ENCODE measurements around the gene CBL. TPM values are rescaled to one million over a fixed set of nuclear protein-coding genes. Genes with fewer than 3 reads are reported as not detected.

Gene CBL
- total RNA-seq, 1 donor from 2014 or later = 46.6 TPM

GRCh38 chr11:119344291-119345010 lies 138.3 kb downstream of the CBL start:
- Mint-ChIP-seq H3K4me1 (ENCODE audit: low read depth, unreplicated experiment) (no peaks in the 10 kb centered on the region), H3K27ac (ENCODE audit: unreplicated experiment) (no peak overlapping the region), H3K4me3 (ENCODE audit: unreplicated experiment) (no peak overlapping the region), H3K36me3 (ENCODE audit: low read depth, unreplicated experiment) (peaks cover 2% of the 10 kb centered on the region), H3K27me3 (ENCODE audit: low read depth, unreplicated experiment) (peaks cover 61% of the 10 kb centered on the region), H3K9me3 (ENCODE audit: unreplicated experiment) (peaks cover 2% of the 10 kb centered on the region)
- Histone ChIP-seq H2AFZ (ENCODE audit: low read depth, low read length) (no peak overlapping the region), H3K9me3 (ENCODE audit: insufficient read depth, low read depth, low read length) (no peaks in the 10 kb centered on the region), H3K27ac (ENCODE audit: low read depth, low read length) (no peak overlapping the region), H3K79me2 (ENCODE audit: insufficient read depth, low read length) (no peaks in the 10 kb centered on the region), H4K20me1 (ENCODE audit: insufficient read depth, low read length) (no peaks in the 10 kb centered on the region), H3K4me3 (ENCODE audit: insufficient read depth, low read depth, low read length) (no peak overlapping the region), H3K9ac (ENCODE audit: low read length) (no peak overlapping the region), H3K27me3 (ENCODE audit: insufficient read depth, low read length) (peaks cover 17% of the 10 kb centered on the region), H3K4me2 (ENCODE audit: low read length) (no peak overlapping the region), H3K4me1 (ENCODE audit: insufficient read depth, low read length) (peaks cover 9% of the 10 kb centered on the region), H3K36me3 (ENCODE audit: insufficient read depth, low read length) (no peaks in the 10 kb centered on the region)
- FAIRE-seq (no peak), DNase-seq (ENCODE audit: low read depth) (no peak)
- TF ChIP-seq EZH2 (IDR thresholded peaks at IDR 0.05; ENCODE audit: insufficient read depth, low read length) (no peak), CTCF (IDR thresholded peaks at IDR 0.05; ENCODE audit: insufficient read depth, low read depth, low read length) (no peak)

GRCh38 chr11:119345685-119346084 lies 139.5 kb downstream of the CBL start:
- Histone ChIP-seq H3K9ac (ENCODE audit: low read length) (no peak overlapping the region), H3K4me1 (ENCODE audit: insufficient read depth, low read length) (peaks cover 3% of the 10 kb centered on the region), H3K27me3 (ENCODE audit: insufficient read depth, low read length) (peaks cover 21% of the 10 kb centered on the region), H3K9me3 (ENCODE audit: insufficient read depth, low read depth, low read length) (no peaks in the 10 kb centered on the region), H3K79me2 (ENCODE audit: insufficient read depth, low read length) (no peaks in the 10 kb centered on the region), H2AFZ (ENCODE audit: low read depth, low read length) (no peak overlapping the region), H4K20me1 (ENCODE audit: insufficient read depth, low read length) (no peaks in the 10 kb centered on the region), H3K36me3 (ENCODE audit: insufficient read depth, low read length) (no peaks in the 10 kb centered on the region), H3K4me2 (ENCODE audit: low read length) (no peak overlapping the region), H3K27ac (ENCODE audit: low read depth, low read length) (no peak overlapping the region), H3K4me3 (ENCODE audit: insufficient read depth, low read depth, low read length) (no peak overlapping the region)
- TF ChIP-seq CTCF (IDR thresholded peaks at IDR 0.05; ENCODE audit: insufficient read depth, low read depth, low read length) (no peak), EZH2 (IDR thresholded peaks at IDR 0.05; ENCODE audit: insufficient read depth, low read length) (no peak)
- Mint-ChIP-seq H3K4me1 (ENCODE audit: low read depth, unreplicated experiment) (no peaks in the 10 kb centered on the region), H3K9me3 (ENCODE audit: unreplicated experiment) (peaks cover 2% of the 10 kb centered on the region), H3K36me3 (ENCODE audit: low read depth, unreplicated experiment) (peaks cover 2% of the 10 kb centered on the region), H3K4me3 (ENCODE audit: unreplicated experiment) (no peak overlapping the region), H3K27ac (ENCODE audit: unreplicated experiment) (no peak overlapping the region), H3K27me3 (ENCODE audit: low read depth, unreplicated experiment) (peaks cover 67% of the 10 kb centered on the region)
- no peak for DNase-seq (ENCODE audit: low read depth)
- no peak for FAIRE-seq

GRCh38 chr11:119346605-119347004 lies 140.5 kb downstream of the CBL start, which contains the start of gene MFRP:
MFRP (minus strand) TSS chr11:119346705; CDS start chr11:119346513, 192 bp downstream.
- Histone ChIP-seq H3K4me3 (ENCODE audit: insufficient read depth, low read depth, low read length) (no peak within 1 kb of the TSS), H3K27ac (ENCODE audit: low read depth, low read length) (no peak within 1 kb of the TSS), H4K20me1 (ENCODE audit: insufficient read depth, low read length) (no peaks in the 10 kb centered on the region), H3K9me3 (ENCODE audit: insufficient read depth, low read depth, low read length) (no peaks in the 10 kb centered on the region), H2AFZ (ENCODE audit: low read depth, low read length) (no peak within 1 kb of the TSS), H3K79me2 (ENCODE audit: insufficient read depth, low read length) (no peaks in the 10 kb centered on the region), H3K27me3 (ENCODE audit: insufficient read depth, low read length) (peaks cover 19% of the 10 kb centered on the region), H3K4me1 (ENCODE audit: insufficient read depth, low read length) (no peaks in the 10 kb centered on the region), H3K4me2 (ENCODE audit: low read length) (no peak within 1 kb of the TSS), H3K36me3 (ENCODE audit: insufficient read depth, low read length) (no peaks in the 10 kb centered on the region), H3K9ac (ENCODE audit: low read length) (no peak within 1 kb of the TSS)
- Mint-ChIP-seq H3K27ac (ENCODE audit: unreplicated experiment) (no peak within 1 kb of the TSS), H3K4me3 (ENCODE audit: unreplicated experiment) (no peak within 1 kb of the TSS), H3K36me3 (ENCODE audit: low read depth, unreplicated experiment) (no peaks in the 10 kb centered on the region), H3K27me3 (ENCODE audit: low read depth, unreplicated experiment) (peaks cover 69% of the 10 kb centered on the region), H3K9me3 (ENCODE audit: unreplicated experiment) (no peaks in the 10 kb centered on the region), H3K4me1 (ENCODE audit: low read depth, unreplicated experiment) (no peaks in the 10 kb centered on the region)
- no peak for TF ChIP-seq EZH2 (IDR thresholded peaks at IDR 0.05; ENCODE audit: insufficient read depth, low read length)
- no peak for TF ChIP-seq CTCF (IDR thresholded peaks at IDR 0.05; ENCODE audit: insufficient read depth, low read depth, low read length)
- no peak for FAIRE-seq
- no peak for DNase-seq (ENCODE audit: low read depth)

Data from astrocyte (in vitro differentiated cells and primary cell).